ENCODE data around the gene EXOC6. TPM values are rescaled to one million over a fixed set of nuclear protein-coding genes. Genes with fewer than 3 reads are reported as not detected.

Gene EXOC6
- total RNA-seq, 4 donors from 2014 or later: 5.9 to 16.6 (median 11.2) TPM

- no peaks in the 10 kb centered on the region for H3K36me3 ChIP-seq
Measured at GRCh38 chr10:92816091-92816531, 32.2 kb upstream of the EXOC6 start.

DNA sequence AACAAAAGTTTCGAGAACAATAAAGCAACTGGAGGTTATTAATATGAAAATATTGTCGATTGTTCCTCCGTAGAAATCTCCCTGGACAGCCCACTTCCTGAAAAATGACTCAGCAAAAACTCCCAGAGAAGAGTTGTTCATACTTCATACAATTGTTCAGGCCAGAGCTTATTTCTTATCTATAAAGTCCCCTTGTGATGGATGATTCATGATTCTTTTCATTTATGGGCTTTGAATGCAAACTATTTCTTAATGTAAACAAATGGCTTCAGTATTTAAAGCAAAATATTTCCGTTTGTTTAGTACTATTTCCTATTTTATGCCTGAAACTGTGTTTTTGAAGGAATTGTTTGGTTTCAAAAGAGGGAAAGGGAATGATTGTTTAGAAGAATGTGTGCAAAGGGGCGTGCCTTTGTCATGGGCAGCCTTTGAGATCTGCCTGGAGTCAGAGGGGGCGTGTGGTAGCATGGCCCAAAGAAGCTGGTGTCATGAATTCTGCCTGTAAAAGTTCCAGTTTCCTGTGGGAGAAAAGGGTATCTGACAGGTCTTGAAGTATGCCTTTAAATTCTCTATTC is 26.2 kb upstream of the EXOC6 start:
- no peaks in the 10 kb centered on the region for H3K36me3 ChIP-seq
- 13 to 15% methylated on average over 6 of the region's 6 CpGs for WGBS, 2 donors
- peak overlapping the region in 2 of 4 donors; percentile 52 to 67 for H3K27ac ChIP-seq
- H3K4me1 ChIP-seq: peaks cover 0 to 15% (median 0%) of the 10 kb centered on the region in 4 donors
- H3K4me3 ChIP-seq: no peak overlapping the region
- H3K27me3 ChIP-seq: no peaks in the 10 kb centered on the region
- TF ChIP-seq EP300 (IDR thresholded peaks at IDR 0.05): no peak
- no peak for TF ChIP-seq POLR2A (IDR thresholded peaks at IDR 0.05)
- TF ChIP-seq, protein P1, sequence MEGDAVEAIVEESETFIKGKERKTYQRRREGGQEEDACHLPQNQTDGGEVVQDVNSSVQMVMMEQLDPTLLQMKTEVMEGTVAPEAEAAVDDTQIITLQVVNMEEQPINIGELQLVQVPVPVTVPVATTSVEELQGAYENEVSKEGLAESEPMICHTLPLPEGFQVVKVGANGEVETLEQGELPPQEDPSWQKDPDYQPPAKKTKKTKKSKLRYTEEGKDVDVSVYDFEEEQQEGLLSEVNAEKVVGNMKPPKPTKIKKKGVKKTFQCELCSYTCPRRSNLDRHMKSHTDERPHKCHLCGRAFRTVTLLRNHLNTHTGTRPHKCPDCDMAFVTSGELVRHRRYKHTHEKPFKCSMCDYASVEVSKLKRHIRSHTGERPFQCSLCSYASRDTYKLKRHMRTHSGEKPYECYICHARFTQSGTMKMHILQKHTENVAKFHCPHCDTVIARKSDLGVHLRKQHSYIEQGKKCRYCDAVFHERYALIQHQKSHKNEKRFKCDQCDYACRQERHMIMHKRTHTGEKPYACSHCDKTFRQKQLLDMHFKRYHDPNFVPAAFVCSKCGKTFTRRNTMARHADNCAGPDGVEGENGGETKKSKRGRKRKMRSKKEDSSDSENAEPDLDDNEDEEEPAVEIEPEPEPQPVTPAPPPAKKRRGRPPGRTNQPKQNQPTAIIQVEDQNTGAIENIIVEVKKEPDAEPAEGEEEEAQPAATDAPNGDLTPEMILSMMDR (IDR thresholded peaks at IDR 0.05): no peak
- no peaks in the 10 kb centered on the region for H3K9me3 ChIP-seq
- DNase-seq (ENCODE audit: low spot score in 2 of 2): no peak

More at GRCh38 chr10:92816091-92816531, 32.2 kb upstream of the EXOC6 start:
- Histone ChIP-seq H3K4me3 (no peak overlapping the region), H3K4me1 (no peaks in the 10 kb centered on the region), H3K27ac (no peak overlapping the region), H3K27me3 (no peaks in the 10 kb centered on the region), H3K9me3 (no peaks in the 10 kb centered on the region)
- 4 to 11% methylated on average over 1 of the region's 1 CpG for whole genome bisulfite sequencing, 2 donors
- TF ChIP-seq POLR2A (IDR thresholded peaks at IDR 0.05): no peak
- TF ChIP-seq, protein P1 (IDR thresholded peaks at IDR 0.05): no peak
- TF ChIP-seq EP300 (IDR thresholded peaks at IDR 0.05): peak in 1 of 2 donors; percentile 57
- DNase-seq (ENCODE audit: low spot score in 2 of 2): no peak

DNA sequence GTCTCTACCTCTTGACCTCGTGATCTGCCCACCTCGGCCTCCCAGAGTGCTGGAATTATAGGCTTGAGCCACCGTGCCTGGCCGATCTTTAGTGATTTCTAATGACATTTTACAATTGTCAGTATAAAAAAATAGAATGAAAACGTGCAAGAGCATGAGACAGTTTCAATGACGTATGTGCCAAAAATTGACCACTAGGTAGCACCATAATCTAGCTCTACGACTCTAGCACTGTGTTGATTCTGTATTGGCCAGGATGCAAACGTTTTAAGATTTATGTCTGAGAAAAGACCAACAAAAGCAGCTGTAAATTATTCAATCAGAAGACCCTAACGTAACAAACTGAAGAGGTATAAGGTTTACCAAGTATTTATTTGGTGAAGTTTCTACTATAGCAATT is 25.4 kb upstream of the EXOC6 start:
- no peaks in the 10 kb centered on the region for H3K36me3 ChIP-seq
- H3K9me3 ChIP-seq: no peaks in the 10 kb centered on the region
- peak overlapping the region in 2 of 4 donors; percentile 52 to 67 for H3K27ac ChIP-seq
- no peak overlapping the region for H3K4me3 ChIP-seq
- no peak for TF ChIP-seq EP300 (IDR thresholded peaks at IDR 0.05)
- no peak for TF ChIP-seq POLR2A (IDR thresholded peaks at IDR 0.05)
- TF ChIP-seq, protein P1 (IDR thresholded peaks at IDR 0.05): peak in 1 of 5 experiments; percentile 6
- no peaks in the 10 kb centered on the region for H3K27me3 ChIP-seq
- H3K4me1 ChIP-seq: peaks cover 0 to 15% (median 0%) of the 10 kb centered on the region in 4 donors
- DNase-seq (ENCODE audit: low spot score in 2 of 2): no peak
- WGBS, 2 donors: 70 to 71% methylated on average over 9 of the region's 9 CpGs

DNA sequence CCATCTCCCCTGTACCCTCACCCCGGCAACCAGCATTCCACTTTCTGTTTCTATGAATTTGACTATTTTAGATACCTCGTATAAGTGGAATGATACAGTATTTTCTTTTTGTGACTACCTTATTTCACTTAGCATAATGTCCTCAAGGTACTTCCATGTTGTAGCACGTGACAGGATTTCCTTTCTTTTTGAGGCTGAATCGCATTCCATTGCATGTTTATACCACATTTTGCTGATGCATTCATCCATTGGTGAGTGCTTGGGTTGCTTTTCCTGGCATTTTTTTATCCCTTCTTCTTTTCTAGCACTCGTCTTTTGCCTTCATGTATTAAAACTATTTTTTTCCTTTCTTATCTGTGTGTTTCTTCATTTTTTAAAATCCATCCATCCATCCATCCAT is 22.3 kb upstream of the EXOC6 start:
- no peak overlapping the region for H3K4me3 ChIP-seq
- no peaks in the 10 kb centered on the region for H3K36me3 ChIP-seq
- 67 to 78% methylated on average over 5 of the region's 5 CpGs for WGBS, 2 donors
- no peak for DNase-seq (ENCODE audit: low spot score in 2 of 2)
- no peak overlapping the region for H3K27ac ChIP-seq
- no peak for TF ChIP-seq EP300 (IDR thresholded peaks at IDR 0.05)
- no peak for TF ChIP-seq POLR2A (IDR thresholded peaks at IDR 0.05)
- TF ChIP-seq, protein P1 (IDR thresholded peaks at IDR 0.05): no peak
- no peaks in the 10 kb centered on the region for H3K9me3 ChIP-seq
- H3K4me1 ChIP-seq: peaks cover 0 to 15% (median 0%) of the 10 kb centered on the region in 4 donors
- H3K27me3 ChIP-seq: no peaks in the 10 kb centered on the region

GRCh38 chr10:92826504-92826903 is 21.8 kb upstream of the EXOC6 start:
- Histone ChIP-seq H3K4me3 (no peak overlapping the region), H3K36me3 (no peaks in the 10 kb centered on the region), H3K27me3 (no peaks in the 10 kb centered on the region), H3K4me1 (peaks cover 0 to 14% (median 0%) of the 10 kb centered on the region in 4 donors), H3K27ac (no peak overlapping the region), H3K9me3 (no peaks in the 10 kb centered on the region)
- no peak for TF ChIP-seq EP300 (IDR thresholded peaks at IDR 0.05)
- TF ChIP-seq, protein P1 (IDR thresholded peaks at IDR 0.05): no peak
- no peak for TF ChIP-seq POLR2A (IDR thresholded peaks at IDR 0.05)
- DNase-seq (ENCODE audit: low spot score in 2 of 2): no peak
